Activated effector memory CD4-positive, alpha-beta T cell treated with anti-CD3 and anti-CD28 coated beads, Interleukin-2, amount 50 U/mL, for 16 hours (primary cell): ENCODE results near the gene S100A9.
"Not testable (repeated sequence)": the region's sequence is repeated elsewhere in the genome, so short reads cannot be mapped to it uniquely, and the experiment has no call there.

ENCODE experiments used
- DNase-seq: peaks from one replicate; pipeline ENCODE4 v3.0.0-alpha.2; 2020

Gene S100A9

GRCh38 chr1:153345187-153346076 is 12.2 kb upstream of the S100A9 start:
- DNase-seq: no peak

GRCh38 chr1:153346077-153346723 is 11.5 kb upstream of the S100A9 start:
- no peak for DNase-seq

- not testable (repeated sequence) for DNase-seq
Measured at GRCh38 chr1:153347049-153347448, 10.6 kb upstream of the S100A9 start.

- no peak for DNase-seq
Measured at GRCh38 chr1:153347856-153348255, 9.8 kb upstream of the S100A9 start.

GRCh38 chr1:153348511-153349362 is 8.9 kb upstream of the S100A9 start, which contains the start of gene PGLYRP4:
TSS of gene PGLYRP4 (minus strand) at chr1:153348841. CDS start at chr1:153347932, 909 bp downstream.
- no peak for DNase-seq

- DNase-seq: no peak
Measured at GRCh38 chr1:153349363-153350320, 8.0 kb upstream of the S100A9 start.

GRCh38 chr1:153350321-153350957 is 7.2 kb upstream of the S100A9 start:
- no peak for DNase-seq

GRCh38 chr1:153352523-153352922 is 5.1 kb upstream of the S100A9 start:
- DNase-seq: peak; percentile 86

GRCh38 chr1:153353226-153353947 is 4.3 kb upstream of the S100A9 start:
- DNase-seq: no peak

GRCh38 chr1:153354515-153355193 is 3.0 kb upstream of the S100A9 start:
- no peak for DNase-seq

GRCh38 chr1:153355445-153356071 is 2.1 kb upstream of the S100A9 start:
- DNase-seq: peak; percentile 67

- no peak for DNase-seq
Measured at GRCh38 chr1:153356392-153357075, 1.1 kb upstream of the S100A9 start.

- DNase-seq: no peak
Measured at GRCh38 chr1:153357076-153357852, 390 bp upstream of the S100A9 start.

GRCh38 chr1:153358691-153358975 is 979 bp downstream of the S100A9 start:
- DNase-seq: no peak

GRCh38 chr1:153359241-153359640 is 1.6 kb downstream of the S100A9 start:
- no peak for DNase-seq

GRCh38 chr1:153360190-153360589 is 2.5 kb downstream of the S100A9 start:
- DNase-seq: no peak

GRCh38 chr1:153360592-153361479 is 3.2 kb downstream of the S100A9 start:
- no peak for DNase-seq
